WTC11 (cell line): ENCODE measurements around the gene PTPN11.

Experiments used
- SP1 ChIP-seq: sonication (generic); formaldehyde crosslinking; conservative IDR thresholded peaks from 2 replicates; pipeline ENCODE4 v1.8.1; 2022; ENCODE audit warnings: missing genetic modification reagents
- TF ChIP-seq, protein P1 (sequence below): fragments of 200-600 bp; IDR thresholded peaks from 2 replicates; pipeline ENCODE4 v1.8.0; 2022; ENCODE audit warnings: antibody characterized with exemption
- TF ChIP-seq, protein P2 (sequence below): sonication (generic); formaldehyde crosslinking; IDR thresholded peaks from 2 replicates; pipeline ENCODE4 v1.8.0; 2022; ENCODE audit warnings: mild to moderate bottlenecking, missing genetic modification reagents

- TF ChIP-seq, protein P1, sequence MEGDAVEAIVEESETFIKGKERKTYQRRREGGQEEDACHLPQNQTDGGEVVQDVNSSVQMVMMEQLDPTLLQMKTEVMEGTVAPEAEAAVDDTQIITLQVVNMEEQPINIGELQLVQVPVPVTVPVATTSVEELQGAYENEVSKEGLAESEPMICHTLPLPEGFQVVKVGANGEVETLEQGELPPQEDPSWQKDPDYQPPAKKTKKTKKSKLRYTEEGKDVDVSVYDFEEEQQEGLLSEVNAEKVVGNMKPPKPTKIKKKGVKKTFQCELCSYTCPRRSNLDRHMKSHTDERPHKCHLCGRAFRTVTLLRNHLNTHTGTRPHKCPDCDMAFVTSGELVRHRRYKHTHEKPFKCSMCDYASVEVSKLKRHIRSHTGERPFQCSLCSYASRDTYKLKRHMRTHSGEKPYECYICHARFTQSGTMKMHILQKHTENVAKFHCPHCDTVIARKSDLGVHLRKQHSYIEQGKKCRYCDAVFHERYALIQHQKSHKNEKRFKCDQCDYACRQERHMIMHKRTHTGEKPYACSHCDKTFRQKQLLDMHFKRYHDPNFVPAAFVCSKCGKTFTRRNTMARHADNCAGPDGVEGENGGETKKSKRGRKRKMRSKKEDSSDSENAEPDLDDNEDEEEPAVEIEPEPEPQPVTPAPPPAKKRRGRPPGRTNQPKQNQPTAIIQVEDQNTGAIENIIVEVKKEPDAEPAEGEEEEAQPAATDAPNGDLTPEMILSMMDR = no peak
- TF ChIP-seq, protein P2, sequence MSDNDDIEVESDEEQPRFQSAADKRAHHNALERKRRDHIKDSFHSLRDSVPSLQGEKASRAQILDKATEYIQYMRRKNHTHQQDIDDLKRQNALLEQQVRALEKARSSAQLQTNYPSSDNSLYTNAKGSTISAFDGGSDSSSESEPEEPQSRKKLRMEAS (CRISPR knock-in tag) = no peak
- no peak for TF ChIP-seq SP1 (CRISPR knock-in tag)
Measured at GRCh38 chr12:112450725-112451124, 32.0 kb downstream of the PTPN11 start.
